ENCODE data around the gene DNA2.

DNA2 gene

GRCh38 chr10:68440898-68441297 lies 30.9 kb downstream of the DNA2 start:
- TF ChIP-seq POLR2A (IDR thresholded peaks at IDR 0.05; ENCODE audit: low read depth, low read length) = no peak
- no peak for TF ChIP-seq POLR2AphosphoS5 (IDR thresholded peaks at IDR 0.05; ENCODE audit: low read depth, low read length)
- TF ChIP-seq TAF1 (IDR thresholded peaks at IDR 0.05; ENCODE audit: borderline replicate concordance, low read depth, low read length) = no peak
- FAIRE-seq (no peak), DNase-seq (ENCODE audit: insufficient read length) (no peak)

GRCh38 chr10:68435803-68436202 lies 36.0 kb downstream of the DNA2 start:
- no peak for TF ChIP-seq TAF1 (IDR thresholded peaks at IDR 0.05; ENCODE audit: borderline replicate concordance, low read depth, low read length)
- no peak for TF ChIP-seq POLR2A (IDR thresholded peaks at IDR 0.05; ENCODE audit: low read depth, low read length)
- TF ChIP-seq POLR2AphosphoS5 (IDR thresholded peaks at IDR 0.05; ENCODE audit: low read depth, low read length) = no peak
- peak; percentile 33 for FAIRE-seq
- DNase-seq (ENCODE audit: insufficient read length) = no peak

GRCh38 chr10:68434657-68435056 lies 37.1 kb downstream of the DNA2 start:
- TF ChIP-seq POLR2AphosphoS5 (IDR thresholded peaks at IDR 0.05; ENCODE audit: low read depth, low read length) (no peak), TAF1 (IDR thresholded peaks at IDR 0.05; ENCODE audit: borderline replicate concordance, low read depth, low read length) (no peak), POLR2A (IDR thresholded peaks at IDR 0.05; ENCODE audit: low read depth, low read length) (no peak)
- FAIRE-seq (no peak), DNase-seq (ENCODE audit: insufficient read length) (no peak)

- peak; percentile 5 for FAIRE-seq
- DNase-seq (ENCODE audit: insufficient read length) = no peak
- TF ChIP-seq TAF1 (IDR thresholded peaks at IDR 0.05; ENCODE audit: borderline replicate concordance, low read depth, low read length) = no peak
- TF ChIP-seq POLR2A (IDR thresholded peaks at IDR 0.05; ENCODE audit: low read depth, low read length) = no peak
- no peak for TF ChIP-seq POLR2AphosphoS5 (IDR thresholded peaks at IDR 0.05; ENCODE audit: low read depth, low read length)
Measured at GRCh38 chr10:68428396-68429104, 43.2 kb downstream of the DNA2 start.

DNA sequence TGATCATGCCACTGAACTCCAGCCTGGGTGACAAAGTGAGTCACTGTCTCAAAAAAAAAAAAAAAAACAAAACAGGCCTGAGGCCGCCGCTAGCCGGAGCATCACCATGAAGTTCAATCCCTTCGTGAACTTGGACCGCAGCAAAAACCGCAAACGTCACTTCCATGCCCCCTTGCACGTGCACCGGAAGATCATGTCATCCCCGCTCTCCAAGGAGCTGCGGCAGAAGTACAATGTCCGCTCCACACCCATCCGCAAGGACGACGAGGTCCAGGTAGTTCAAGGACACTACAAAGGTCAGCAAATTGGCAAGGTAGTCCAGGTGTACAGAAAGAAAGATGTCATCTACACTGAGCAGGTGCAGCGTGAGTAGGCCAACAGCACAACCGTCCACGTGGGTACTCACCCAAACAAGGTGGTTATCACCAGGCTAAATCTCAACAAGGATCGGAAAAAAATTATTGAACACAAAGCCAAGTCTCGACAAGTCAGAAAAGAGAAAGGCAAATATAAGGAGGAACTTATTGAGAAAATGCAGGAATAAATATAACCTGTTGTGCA lies 47.2 kb downstream of the DNA2 start:
- DNase-seq (ENCODE audit: insufficient read length) (no peak), FAIRE-seq (no peak)
- no peak for TF ChIP-seq TAF1 (IDR thresholded peaks at IDR 0.05; ENCODE audit: borderline replicate concordance, low read depth, low read length)
- TF ChIP-seq POLR2AphosphoS5 (IDR thresholded peaks at IDR 0.05; ENCODE audit: low read depth, low read length) = no peak
- TF ChIP-seq POLR2A (IDR thresholded peaks at IDR 0.05; ENCODE audit: low read depth, low read length) = no peak

GRCh38 chr10:68423522-68423921 lies 48.3 kb downstream of the DNA2 start:
- TF ChIP-seq TAF1 (IDR thresholded peaks at IDR 0.05; ENCODE audit: borderline replicate concordance, low read depth, low read length) = no peak
- no peak for TF ChIP-seq POLR2A (IDR thresholded peaks at IDR 0.05; ENCODE audit: low read depth, low read length)
- no peak for TF ChIP-seq POLR2AphosphoS5 (IDR thresholded peaks at IDR 0.05; ENCODE audit: low read depth, low read length)
- FAIRE-seq = no peak
- DNase-seq (ENCODE audit: insufficient read length) = no peak

GRCh38 chr10:68419376-68419775 lies 52.4 kb downstream of the DNA2 start:
- FAIRE-seq (no peak), DNase-seq (ENCODE audit: insufficient read length) (no peak)
- no peak for TF ChIP-seq TAF1 (IDR thresholded peaks at IDR 0.05; ENCODE audit: borderline replicate concordance, low read depth, low read length)
- no peak for TF ChIP-seq POLR2AphosphoS5 (IDR thresholded peaks at IDR 0.05; ENCODE audit: low read depth, low read length)
- TF ChIP-seq POLR2A (IDR thresholded peaks at IDR 0.05; ENCODE audit: low read depth, low read length) = no peak

DNA sequence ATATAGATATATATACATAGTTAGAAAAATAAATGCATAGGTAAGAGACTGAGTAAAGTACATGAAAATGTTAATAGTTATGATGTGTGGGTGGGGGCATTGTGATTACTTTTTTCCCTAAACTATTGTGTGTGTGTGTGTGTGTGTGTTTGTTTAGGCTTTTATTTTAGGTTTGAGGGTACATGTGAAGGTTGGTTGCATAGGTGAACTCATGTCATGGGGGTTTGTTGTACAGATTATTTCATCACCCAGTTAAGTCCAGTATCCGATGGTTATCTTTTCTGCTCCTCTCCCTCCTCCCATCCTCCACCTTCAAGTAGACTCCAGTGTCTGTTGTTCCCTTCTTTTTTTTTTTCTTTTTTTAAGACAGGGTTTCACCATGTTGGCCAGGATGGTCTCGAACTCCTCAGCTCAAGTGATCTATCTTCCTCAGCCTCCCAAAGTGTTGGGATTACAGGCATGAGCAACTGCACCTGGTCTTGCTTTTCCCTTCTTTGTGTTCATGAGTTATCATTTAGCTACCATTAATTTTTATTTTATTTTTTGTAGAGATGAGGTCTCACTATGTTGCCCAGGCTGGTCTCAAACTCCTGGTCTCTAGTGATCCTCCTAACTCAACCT lies 62.8 kb downstream of the DNA2 start:
- FAIRE-seq (no peak), DNase-seq (ENCODE audit: insufficient read length) (no peak)
- TF ChIP-seq POLR2A (IDR thresholded peaks at IDR 0.05; ENCODE audit: low read depth, low read length) (no peak), POLR2AphosphoS5 (IDR thresholded peaks at IDR 0.05; ENCODE audit: low read depth, low read length) (no peak), TAF1 (IDR thresholded peaks at IDR 0.05; ENCODE audit: borderline replicate concordance, low read depth, low read length) (no peak)

DNA sequence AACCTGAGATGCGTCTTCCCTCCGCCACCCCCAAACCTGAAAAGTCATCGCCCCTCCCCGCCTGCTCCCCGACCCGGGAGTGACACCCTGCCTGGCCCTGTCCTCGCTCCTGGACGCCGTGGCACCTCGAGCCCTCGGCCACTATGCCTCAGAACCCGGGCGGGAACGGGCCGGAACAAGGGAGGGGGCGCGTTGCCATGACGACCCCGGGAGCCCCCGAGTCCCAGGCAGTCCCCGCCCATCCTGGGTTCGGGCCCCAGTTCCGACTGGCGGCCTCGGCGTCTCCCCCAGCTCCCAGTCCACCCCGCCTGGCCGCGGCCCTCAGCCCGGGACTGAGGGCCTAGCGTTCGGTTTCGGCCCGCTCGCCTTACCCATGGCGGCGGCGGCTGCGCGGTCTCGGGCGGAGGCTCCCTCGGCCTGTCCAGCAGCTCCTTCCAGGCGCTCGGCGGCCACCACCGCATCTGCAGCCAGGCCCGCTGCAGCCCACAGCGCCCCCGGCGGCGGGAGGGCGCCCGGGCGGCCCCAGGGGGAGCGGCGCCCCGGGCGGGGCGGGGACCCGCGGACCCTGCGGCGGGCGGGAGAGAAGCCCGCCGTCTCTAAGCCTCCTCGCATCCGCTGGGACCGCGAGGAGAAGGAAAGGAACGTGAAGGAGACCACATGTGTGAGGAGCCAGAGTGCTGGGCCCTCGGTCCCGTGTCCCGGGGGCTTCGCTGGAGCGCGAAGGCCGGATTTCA lies 64.8 kb downstream of the DNA2 start, which contains the start of gene RUFY2:
Gene RUFY2, minus strand, starts transcription at position 463 of the 734 bp plus-strand sequence. Its CDS starts 88 bp downstream, at position 375.
- DNase-seq (ENCODE audit: insufficient read length) (peak; percentile 77), FAIRE-seq (peak; percentile 83)
- TF ChIP-seq TAF1 (IDR thresholded peaks at IDR 0.05; ENCODE audit: borderline replicate concordance, low read depth, low read length) (peak; percentile 31; the same call in 1 of the 2 replicates), POLR2AphosphoS5 (IDR thresholded peaks at IDR 0.05; ENCODE audit: low read depth, low read length) (peak; percentile 39; the same call in 1 of the 2 replicates), POLR2A (IDR thresholded peaks at IDR 0.05; ENCODE audit: low read depth, low read length) (peak; percentile 73)

DNA sequence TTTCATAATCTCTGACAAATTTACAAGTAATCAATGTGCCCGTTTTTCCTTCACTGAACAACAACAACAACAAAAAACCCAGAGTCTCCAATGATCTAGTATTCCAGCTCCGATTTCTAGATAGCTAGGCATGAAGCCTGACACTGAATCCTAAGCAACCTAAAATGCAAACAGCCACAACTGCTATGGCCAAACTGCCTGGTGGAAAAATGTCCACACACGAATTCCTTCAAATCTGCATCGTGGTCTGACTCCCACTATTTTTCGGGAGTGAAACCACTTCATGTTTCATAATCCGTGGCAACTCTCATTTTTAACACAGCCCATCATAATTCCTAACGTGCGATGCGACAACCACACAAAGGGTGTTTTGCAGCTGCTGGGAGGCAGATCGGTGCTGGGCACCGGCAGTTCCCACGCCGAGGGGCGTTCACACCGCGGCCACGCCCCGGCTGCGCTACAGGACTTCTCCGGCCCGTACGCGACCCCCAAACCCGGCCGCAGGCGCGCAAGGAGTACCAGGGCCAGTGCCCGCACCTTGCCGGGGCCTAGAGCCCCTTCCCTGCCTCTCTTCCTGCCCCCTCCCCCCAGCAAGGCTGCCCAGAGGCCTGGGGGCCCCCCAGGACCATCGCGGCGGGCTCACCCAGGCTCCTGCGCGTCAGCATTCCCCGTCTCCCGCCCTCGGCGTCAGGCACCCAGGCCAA lies 65.5 kb downstream of the DNA2 start:
- TF ChIP-seq POLR2A (IDR thresholded peaks at IDR 0.05; ENCODE audit: low read depth, low read length) (no peak), TAF1 (IDR thresholded peaks at IDR 0.05; ENCODE audit: borderline replicate concordance, low read depth, low read length) (no peak), POLR2AphosphoS5 (IDR thresholded peaks at IDR 0.05; ENCODE audit: low read depth, low read length) (no peak)
- FAIRE-seq (peak; percentile 89), DNase-seq (ENCODE audit: insufficient read length) (peak; percentile 55)
